ENCODE measurements around the gene PRSS2.
"Not testable (repeated sequence)": the region's sequence is repeated elsewhere in the genome, so short reads cannot be mapped to it uniquely, and the experiment has no call there.

PRSS2 gene

DNA sequence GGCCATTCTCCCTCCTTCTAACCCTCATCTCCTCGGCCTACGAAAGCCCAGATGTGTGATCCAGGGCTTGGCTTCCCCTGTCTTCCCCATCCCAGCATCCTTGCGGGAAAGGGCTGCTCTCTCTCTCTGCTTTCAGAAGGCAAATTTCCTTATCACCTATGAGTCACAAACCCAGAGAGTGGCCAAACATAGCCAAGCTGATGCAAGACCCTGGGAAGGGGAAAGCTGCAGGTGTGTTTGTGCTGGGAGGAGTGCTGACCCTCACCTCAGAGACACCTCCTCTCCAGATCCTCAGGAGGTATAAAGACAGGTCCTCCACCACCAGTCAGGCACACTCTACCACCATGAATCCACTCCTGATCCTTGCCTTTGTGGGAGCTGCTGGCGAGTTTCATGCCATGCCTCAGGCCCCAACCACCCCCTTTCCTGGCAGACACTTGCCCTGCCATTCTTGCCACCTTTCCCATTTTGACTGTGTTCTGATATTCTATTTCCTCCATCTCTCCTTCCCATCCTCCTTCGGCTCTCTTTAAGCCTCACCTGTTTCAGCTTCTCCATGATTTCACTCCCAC lies 10.6 kb upstream of the PRSS2 start:
- DNase-seq = no peak

DNA sequence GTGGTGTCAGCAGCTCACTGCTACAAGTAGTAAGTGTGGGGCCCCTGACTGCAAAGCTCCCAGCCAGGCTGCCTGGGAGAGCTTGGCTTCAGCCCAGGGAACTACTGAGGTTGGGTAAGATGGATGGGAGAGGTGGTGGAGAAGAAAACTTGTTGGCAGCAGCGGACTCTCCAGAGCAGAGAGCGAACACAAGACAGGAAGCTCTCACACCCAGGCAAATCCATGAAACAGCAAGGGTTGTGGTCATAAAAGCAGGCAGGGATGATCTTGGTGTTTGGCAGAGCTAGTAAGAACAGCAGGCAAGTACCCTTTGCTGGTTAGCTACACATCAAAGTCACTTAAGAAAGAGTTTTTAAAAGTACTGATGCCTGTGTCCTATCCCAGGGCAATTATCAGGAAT lies 9.2 kb upstream of the PRSS2 start:
- DNase-seq = not testable (repeated sequence)

DNA sequence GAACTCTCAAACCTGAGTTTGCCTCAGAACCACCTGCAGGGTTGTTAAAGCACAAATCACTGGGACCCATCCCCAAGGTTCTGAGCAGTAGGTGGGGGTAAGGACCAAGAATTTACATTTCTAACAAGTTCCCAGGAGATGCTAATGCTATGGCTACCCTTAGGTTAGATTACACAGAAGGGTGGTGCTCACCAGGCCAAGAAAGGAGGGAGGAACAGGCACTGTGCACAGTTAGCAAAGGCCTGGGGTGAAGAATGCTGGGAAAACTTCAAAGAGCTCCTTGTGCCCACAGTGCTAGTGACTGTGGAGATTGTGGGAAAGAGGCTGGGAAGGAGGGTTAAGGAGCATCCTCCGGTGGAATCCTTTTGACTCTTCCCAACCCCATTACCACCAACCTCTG lies 8.7 kb upstream of the PRSS2 start:
- no peak for DNase-seq

DNA sequence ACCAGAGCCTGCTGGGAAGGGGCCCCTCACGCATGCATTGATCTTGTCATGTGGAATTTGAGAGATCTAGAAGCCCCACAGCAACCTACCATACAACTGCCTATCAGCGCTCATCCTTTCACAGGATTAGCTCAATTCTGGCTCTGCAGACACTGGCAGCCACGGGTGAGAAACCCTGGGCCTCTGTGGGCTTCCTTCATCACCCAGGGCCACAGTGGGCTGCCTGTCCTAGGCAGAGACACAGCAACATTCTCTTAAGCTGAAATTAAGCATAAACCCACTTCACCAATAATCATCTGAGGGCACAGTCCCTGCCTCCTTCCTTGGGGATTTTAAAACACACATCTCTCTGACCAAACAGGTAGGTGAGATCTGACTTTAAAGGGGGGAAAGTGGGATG lies 3.3 kb upstream of the PRSS2 start:
- DNase-seq = no peak

DNA sequence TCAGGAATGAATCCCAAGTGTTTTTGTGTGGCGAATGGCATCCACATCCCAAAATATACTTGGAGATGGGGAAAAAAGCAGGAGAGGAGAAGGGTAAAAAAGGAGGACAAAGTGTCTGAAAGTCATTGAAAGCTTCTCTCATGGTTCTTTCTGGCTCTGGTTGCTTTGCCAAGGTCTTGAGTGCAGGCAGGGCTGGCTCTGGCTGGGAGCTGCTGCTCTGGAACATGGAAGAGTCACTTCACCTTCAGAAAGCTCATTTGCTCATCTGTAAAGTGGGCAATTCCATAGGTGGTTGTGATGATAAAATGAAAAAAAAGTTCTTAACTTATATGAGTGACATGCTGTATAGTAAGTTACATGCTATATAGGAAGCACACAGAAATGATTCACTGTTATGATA lies 2.9 kb upstream of the PRSS2 start:
- DNase-seq = no peak

DNA sequence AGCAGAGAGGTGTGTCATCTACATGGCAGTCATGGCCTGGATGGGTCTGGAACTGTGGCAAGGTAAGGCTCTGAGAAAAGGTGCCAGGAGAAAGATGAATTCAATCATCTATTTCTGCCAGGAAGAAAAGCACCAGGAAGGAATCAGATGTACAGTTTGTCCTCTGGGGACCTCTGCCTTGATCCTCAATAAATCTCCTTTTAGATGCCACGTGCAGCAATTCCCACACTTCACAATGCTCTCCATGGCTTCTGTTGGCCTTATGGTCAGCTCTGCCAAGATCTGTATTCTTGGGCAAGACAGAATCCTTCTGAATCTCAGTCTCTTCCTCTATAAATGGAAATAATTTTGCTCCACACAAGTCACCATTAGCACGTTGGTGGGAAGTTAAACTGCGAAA lies 1.9 kb upstream of the PRSS2 start:
- DNase-seq = not testable (repeated sequence)

DNA sequence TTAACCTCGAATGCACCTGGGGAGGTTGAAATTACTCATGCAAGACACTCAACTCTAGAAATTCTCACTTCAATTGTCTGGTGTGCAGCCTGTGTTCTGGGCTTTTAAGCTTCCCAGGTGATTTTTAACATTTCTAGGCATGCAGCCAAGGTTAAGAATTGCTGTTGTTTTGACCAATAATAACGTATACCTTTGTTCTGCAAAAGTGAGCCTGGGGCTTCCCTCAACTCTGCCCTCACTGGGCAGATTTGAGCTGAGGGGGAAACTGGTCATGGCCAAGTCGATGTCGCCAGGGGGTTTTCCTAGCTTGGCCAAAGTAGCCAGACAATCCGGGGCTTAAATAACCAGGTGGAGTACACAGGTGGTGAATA lies 568 bp downstream of the PRSS2 start:
- DNase-seq = no peak

DNA sequence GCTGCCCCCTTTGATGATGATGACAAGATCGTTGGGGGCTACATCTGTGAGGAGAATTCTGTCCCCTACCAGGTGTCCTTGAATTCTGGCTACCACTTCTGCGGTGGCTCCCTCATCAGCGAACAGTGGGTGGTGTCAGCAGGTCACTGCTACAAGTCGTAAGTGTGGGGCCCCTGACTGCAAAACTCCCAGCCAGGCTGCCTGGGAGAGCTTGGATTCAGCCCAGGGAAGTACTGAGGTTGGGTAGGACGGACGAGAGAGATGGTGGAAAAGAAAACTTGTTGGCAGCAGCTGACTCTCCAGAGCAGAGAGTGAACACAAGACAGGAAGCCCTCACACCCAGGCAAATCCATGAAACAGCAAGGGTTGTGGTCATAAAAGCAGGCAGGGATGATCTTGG lies 1.3 kb downstream of the PRSS2 start:
- DNase-seq = no peak

DNA sequence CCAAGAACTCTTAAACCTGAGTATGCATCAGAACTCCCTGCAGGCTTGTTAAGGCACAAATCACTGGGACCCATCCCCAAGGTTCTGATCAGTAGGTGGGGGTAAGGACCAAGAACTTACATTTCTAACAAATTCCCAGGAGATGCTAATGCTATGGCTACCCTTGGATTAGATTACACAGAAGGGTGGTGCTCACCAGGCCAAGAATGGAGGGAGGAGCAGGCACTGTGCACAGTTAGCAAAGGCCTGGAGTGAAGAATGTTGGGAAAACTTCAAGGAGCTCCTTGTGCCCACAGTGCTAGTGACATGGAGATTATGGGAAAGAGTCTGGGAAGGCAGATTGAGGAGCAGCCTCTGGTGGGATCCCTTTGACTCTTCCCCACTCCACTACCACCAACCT lies 1.9 kb downstream of the PRSS2 start:
- DNase-seq = no peak

DNA sequence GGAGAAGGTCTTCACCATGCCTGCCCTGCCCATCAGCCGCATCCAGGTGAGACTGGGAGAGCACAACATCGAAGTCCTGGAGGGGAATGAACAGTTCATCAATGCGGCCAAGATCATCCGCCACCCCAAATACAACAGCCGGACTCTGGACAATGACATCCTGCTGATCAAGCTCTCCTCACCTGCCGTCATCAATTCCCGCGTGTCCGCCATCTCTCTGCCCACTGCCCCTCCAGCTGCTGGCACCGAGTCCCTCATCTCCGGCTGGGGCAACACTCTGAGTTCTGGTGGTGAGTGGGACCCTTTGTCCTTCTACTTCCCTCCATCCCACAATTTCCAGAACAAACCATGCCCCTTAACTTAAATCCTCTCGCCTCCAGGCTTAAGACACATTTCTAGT lies 2.5 kb downstream of the PRSS2 start:
- no peak for DNase-seq

DNA sequence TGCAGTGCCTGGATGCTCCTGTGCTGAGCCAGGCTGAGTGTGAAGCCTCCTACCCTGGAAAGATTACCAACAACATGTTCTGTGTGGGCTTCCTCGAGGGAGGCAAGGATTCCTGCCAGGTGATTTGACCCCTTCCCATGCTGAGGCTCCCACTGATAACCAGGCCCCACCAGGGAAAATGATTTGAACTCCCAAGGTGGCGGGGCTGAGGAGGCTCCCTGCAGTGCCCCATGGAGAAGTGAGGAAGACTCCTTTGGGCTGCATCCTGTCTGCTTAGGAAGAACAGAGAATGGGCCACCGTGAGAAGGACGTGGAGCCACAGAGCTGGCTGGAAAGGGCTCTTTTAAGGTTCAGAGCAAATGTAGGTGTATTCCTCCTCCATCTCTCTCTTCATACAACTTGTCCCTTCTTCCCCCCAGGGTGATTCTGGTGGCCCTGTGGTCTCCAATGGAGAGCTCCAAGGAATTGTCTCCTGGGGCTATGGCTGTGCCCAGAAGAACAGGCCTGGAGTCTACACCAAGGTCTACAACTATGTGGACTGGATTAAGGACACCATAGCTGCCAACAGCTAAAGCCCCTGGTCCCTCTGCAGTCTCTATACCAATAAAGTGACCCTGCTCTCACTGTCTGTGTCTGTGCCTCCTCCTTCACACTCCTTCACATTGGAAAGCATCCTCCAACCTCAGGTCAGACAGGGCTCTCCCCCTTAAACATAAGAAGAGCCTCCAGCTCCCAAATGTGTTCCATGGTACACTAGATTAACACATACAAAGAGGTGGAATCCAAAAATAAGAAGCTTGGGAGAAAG lies 3.4 kb downstream of the PRSS2 start:
- no peak for DNase-seq

DNA sequence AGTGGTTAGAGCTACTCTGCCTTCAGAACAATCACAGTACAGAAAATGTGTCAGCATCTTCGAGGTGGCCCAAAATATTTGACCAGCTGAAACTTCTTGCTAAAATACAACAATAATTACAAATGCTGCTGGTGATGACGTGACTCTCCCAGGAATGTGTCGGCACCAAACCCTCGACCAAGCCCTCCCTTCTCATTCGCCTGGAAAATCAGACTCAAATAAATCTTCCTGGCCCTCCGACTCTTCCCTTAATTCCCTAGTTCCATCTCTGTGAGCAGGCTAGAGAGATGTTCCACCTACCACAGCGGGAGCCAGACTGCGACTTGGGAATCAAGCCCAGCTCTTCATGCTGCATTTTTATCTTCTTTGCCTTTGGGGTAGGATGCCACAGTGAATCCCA lies 4.1 kb downstream of the PRSS2 start:
- no peak for DNase-seq

DNA sequence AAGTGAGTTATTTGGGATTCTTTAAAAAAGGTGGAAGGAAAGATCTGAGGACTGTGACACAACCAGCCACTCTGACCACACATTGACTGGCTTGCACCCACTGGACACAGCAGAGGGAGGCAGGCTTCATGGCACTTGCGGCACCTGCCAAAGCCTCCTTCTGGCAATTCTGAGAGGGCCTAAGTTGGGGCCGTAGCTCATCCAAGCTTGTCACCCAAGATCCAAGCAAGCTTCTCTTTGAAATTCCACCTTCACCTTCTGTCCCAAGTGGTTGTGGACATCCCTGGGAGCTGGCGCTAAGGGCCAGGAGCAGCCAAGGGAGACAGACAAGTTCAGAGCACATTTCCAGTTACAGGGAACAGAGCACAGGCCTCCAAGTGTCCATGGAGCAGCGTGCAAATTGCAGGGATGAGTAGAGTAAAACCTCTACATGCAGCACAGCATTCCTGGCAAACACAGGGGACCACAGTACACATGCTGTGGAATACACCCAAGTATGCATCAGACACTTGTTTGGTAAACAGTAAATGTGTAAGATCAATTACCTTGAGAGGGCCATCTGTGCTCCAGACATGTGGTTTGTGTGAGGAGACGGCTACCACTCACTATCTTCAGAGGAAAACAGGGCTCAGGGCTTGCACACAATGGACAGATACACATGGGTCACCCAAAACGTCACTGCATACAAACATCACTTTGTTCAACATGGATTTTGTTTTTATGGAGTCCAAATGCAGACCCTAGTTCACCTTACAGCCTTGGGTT lies 4.8 kb downstream of the PRSS2 start:
- not testable (repeated sequence) for DNase-seq

DNA sequence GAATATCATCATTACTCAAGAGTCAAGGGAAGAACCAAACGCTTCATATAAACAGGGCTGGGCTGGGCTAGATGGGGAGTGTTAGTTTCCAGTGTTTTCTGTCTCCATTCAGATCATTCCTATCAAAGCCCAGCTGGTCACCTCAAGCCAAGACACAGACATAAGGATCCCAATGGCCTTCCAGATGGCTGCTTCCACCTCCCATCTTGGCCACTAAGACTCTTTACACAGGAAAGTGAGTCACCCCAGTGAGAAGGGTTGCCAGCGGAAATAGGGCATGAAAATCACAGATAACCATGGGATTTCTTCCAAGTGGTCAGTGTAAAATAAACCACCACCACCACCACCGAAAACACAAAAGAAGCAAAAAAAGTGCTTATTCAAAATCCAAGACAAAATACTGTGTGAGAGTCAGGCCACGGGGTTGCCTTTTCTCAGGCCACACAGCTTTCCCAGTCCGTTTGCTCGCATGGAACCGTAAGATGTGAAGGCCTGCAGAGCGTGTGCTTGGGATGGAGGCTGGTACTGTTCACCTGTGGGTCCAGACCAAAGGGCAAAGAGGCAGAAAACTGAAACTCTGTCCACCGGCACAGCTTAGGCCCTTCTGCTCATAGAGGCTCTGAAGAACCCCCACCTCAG lies 5.6 kb downstream of the PRSS2 start:
- DNase-seq = no peak

DNA sequence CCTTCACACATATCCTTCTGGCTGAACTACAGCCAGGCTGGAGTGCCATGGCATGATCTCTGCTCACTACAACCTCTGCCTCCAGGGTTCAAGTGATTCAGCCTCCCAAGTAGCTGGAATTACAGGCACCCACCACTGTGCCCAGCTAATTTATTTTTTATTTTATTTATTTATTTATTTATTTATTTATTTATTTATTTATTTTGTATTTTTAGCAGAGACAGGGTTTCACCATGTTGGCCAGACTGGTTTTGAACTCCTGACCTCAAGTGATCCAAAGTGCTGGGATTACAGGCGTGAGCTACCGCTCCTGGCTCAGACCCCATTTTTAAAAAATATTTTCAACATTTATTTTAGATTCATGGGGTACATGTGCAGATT lies 6.1 kb downstream of the PRSS2 start:
- DNase-seq = not testable (repeated sequence)

DNA sequence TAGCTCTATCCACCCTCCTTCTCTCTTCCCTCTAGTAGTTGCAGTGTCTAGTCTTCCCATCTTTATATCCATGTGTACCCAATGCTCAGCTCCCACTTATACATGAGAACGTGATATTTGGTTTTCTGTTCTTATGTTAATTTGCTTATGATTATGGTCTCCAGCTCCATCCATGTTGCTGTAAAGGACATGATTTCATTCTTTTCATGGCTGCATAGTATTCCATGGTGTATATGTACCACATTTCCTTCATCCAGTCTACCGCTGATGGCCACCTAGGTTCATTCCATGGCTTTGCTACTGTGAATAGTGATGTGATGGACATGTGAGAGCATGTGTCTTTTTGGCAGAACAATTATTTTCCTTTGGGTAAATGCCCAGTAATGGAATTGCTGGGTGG lies 6.5 kb downstream of the PRSS2 start:
- no peak for DNase-seq

DNA sequence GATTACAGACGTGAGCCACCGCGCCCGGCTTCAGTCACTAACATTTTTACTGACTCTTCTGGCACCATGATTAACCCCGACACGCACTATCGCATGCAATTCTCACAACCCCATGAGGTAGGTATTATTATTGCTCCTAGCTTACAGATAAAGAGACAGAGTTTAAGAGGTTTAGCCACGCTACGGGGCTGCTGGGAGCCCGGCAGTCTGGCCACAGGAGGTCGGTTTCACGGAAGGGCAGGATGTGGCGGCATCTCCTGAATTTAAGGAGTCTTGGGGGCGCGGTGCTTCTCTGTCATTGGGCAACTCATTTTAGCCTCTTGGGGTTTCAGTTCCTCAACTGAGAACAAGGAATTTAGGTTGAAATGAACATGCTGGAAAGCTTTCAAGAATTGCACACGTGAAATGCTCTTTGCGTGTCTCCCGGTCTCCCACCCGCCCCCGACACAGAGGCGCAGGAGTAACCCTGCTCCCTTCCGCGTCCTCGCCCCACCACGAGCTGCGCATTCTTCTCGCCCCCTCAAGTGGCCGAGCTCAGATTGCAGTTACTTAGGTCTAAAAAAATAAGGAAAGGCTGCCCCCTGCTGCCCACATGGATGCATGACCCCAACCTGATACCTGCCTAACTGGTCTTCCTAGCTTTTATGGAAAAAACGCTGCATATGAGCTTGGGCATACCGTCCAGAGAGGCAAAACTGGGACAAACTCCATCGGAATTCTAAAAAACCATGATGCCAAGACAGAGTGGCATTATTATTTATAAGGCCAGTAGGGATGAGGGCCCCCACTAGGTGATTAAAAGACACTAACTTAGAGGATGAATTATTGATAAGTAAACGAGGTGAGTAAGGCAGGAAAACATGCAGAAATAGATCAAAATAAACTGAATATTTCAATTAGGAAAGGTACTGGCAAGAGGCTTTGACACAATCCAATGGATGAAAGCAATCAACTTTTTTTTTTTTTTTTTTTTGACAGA lies 12.4 kb downstream of the PRSS2 start:
- DNase-seq = peak; percentile 97

DNA sequence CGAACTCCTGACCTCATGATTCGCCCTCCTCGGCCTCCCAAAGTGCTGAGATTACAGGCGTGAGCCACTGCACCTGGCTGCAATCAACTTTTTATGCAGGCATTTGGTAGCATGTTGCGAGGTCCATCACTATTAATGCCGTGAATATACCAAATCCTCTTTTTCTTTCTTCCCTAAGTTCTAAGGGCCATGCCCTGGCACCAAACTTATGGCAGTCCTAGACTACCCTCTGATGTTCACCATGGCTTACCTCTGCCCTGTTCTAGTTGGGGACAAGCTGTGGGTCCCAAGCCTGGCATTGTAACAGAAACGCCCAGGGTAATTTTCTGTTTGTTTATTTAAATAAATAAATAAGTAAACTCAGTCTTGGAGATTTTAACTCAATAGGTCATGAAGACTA lies 13.3 kb downstream of the PRSS2 start:
- DNase-seq = no peak

DNA sequence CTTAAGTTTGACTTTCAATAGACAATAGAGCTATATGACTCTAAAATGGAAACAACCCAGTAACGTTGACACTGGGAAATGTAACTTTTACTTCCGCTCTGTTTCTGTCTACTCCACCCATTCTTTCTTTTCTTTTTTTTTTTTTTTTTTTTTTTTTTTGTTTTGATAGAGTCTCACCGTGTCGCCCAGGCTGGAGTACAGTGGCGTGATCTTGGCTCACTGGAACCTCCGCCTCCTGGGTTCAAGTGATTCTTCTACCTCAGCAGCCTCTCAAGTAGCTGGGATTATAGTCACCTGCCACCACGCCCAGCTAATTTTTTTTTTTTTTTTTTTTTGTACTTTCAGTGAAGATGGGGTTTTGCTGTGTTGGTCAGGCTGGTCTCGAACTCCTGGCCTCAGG lies 13.9 kb downstream of the PRSS2 start:
- DNase-seq = no peak

DNA sequence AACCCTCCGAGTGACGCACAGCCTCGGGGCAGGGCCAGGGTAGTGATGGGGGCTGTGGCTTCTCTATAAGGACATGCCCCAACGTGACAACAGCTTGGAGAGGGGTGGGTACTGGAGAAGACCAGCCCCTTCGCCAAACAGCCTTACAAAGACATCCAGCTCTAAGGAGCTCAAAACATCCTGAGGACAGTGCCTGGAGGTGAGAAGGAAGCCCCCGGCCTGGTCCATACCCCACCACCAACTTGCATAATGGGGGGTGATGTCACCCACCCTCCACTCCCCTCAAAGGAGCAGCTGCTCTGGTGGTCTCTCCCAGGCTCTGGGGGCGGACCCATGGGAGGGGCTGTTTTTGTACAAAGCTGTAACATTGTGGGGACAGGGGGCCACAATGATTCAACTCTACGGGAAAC lies 15.1 kb downstream of the PRSS2 start:
- DNase-seq = no peak

DNA sequence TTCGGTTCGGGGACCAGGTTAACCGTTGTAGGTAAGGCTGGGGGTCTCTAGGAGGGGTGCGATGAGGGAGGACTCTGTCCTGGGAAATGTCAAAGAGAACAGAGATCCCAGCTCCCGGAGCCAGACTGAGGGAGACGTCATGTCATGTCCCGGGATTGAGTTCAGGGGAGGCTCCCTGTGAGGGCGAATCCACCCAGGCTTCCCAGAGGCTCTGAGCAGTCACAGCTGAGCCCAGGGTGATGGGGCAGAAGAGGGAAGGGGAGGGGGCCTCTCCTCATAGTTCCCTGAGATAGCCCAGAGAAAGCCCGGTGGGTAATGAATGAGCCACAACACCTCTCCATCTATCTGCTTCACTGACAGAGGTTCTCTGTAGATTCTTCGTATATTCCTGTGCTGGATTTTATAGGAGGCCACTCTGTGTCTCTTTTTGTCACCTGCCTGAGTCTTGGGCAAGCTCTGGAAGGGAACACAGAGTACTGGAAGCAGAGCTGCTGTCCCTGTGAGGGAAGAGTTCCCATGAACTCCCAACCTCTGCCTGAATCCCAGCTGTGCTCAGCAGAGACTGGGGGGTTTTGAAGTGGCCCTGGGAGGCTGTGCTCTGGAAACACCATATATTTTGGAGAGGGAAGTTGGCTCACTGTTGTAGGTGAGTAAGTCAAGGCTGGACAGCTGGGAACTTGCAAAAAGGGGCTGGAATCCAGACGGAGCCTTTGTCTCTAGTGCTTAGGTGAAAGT lies 16.4 kb downstream of the PRSS2 start:
- no peak for DNase-seq

DNA sequence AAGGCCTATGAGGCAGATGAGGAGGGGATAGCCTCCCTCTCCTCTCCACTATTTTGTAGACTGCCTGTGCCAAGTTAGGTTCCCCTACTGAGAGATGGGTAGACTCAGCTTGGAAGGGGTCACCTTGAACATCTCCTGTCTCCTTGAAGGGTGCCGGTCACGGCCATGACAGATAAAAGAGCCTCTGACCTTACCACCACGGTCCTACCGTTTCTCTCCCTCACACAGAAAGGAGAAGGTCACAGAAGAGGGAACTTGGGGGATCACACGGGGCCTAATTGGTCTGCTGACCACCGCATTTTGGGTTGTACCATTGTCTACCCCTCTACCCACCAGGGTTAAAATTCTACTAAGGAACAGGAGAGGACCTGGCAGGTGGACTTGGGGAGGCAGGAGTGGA lies 17.0 kb downstream of the PRSS2 start:
- DNase-seq = no peak
